Parathyroid adenoma (tissue), 2 donors: Measurements from ENCODE around the gene TSHZ2.

Experiments used
- H2AFZ ChIP-seq: fragments of 300-600 bp; sonication (generic); one replicate; pipeline ENCODE4 v1.7.0; 2017; ENCODE audit warnings: antibody characterized with exemption, mild to moderate bottlenecking
- H3K27ac ChIP-seq: fragments of 300-600 bp; sonication (generic); one replicate; pipeline ENCODE4 v1.7.0; 2017
- H3K27me3 ChIP-seq: fragments of 300-600 bp; sonication (generic); one replicate; pipeline ENCODE4 v1.7.0; 2017; ENCODE audit warnings: low read length; ENCODE audit not compliant: control insufficient read depth, insufficient read depth
- H3K36me3 ChIP-seq: fragments of 300-600 bp; sonication (generic); one replicate; pipeline ENCODE4 v1.7.0; 2017; ENCODE audit warnings: low read length; ENCODE audit not compliant: control insufficient read depth, insufficient read depth
- H3K4me1 ChIP-seq: fragments of 300-600 bp; sonication (generic); one replicate; pipeline ENCODE4 v1.7.0; 2017; ENCODE audit warnings: control low read depth
- H3K4me2 ChIP-seq: fragments of 300-600 bp; sonication (generic); one replicate; pipeline ENCODE4 v1.7.0; 2017; ENCODE audit warnings: low read length
- H3K4me3 ChIP-seq: fragments of 300-600 bp; sonication (generic); one replicate; pipeline ENCODE4 v1.7.0; 2017; ENCODE audit warnings: low read depth, low read length
- H3K79me2 ChIP-seq: fragments of 300-600 bp; sonication (generic); one replicate; pipeline ENCODE4 v1.7.0; 2017; ENCODE audit warnings: control low read depth
- H3K9ac ChIP-seq: fragments of 300-600 bp; sonication (generic); one replicate; pipeline ENCODE4 v1.7.0; 2017; ENCODE audit warnings: mild to moderate bottlenecking
- H3K9me3 ChIP-seq: fragments of 300-600 bp; sonication (generic); one replicate; pipeline ENCODE4 v1.7.0; 2017; ENCODE audit warnings: low read length; ENCODE audit not compliant: control insufficient read depth
- CTCF ChIP-seq: fragments of 300-600 bp; sonication (generic); IDR thresholded peaks from one replicate; pipeline ENCODE4 v1.7.0; 2017; ENCODE audit warnings: antibody characterized with exemption, mild to moderate bottlenecking
- donor health status: primary hyperparathyroidism.

Gene TSHZ2

DNA sequence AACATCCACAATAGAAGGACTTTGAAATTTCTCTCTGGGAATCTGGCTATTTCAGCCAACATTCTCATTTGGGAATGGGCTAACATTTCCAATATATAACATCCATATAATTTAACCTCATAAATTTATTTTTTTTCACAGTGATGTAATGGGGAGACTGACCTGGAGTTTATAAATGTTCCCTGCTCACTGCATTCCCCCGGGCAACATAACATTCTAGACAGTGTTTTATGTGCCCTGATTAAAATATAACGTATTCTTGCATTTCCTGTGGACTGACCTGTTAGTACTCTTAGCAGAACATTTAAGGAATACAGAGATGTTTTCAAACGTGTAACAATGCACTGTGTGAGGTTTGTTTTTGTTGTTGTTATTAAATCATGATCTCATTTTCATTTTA is 20.9 kb downstream of the TSHZ2 start:
- Histone ChIP-seq H3K9ac (no peak overlapping the region), H3K27me3 (no peaks in the 10 kb centered on the region)

GRCh38 chr20:52994184-52994970 is 22.2 kb downstream of the TSHZ2 start:
- TF ChIP-seq CTCF, result no peak
- H3K79me2 ChIP-seq, result no peaks in the 10 kb centered on the region
- H3K27me3 ChIP-seq, result no peaks in the 10 kb centered on the region
- no peaks in the 10 kb centered on the region for H3K4me1 ChIP-seq
- H3K9me3 ChIP-seq, result no peaks in the 10 kb centered on the region
- no peak overlapping the region for H3K4me3 ChIP-seq
- H3K9ac ChIP-seq, result no peak overlapping the region
- H3K4me2 ChIP-seq, result no peak overlapping the region
- no peak overlapping the region for H3K27ac ChIP-seq
- no peaks in the 10 kb centered on the region for H3K36me3 ChIP-seq
- no peak overlapping the region for H2AFZ ChIP-seq

More for the DNA sequence above, 20.9 kb downstream of the TSHZ2 start:
- Histone ChIP-seq H3K4me3 (no peak overlapping the region), H3K9me3 (no peaks in the 10 kb centered on the region), H3K4me2 (no peak overlapping the region), H3K4me1 (no peaks in the 10 kb centered on the region), H3K36me3 (no peaks in the 10 kb centered on the region), H2AFZ (no peak overlapping the region), H3K27ac (peak overlapping the region; percentile 13), H3K79me2 (no peaks in the 10 kb centered on the region)
- no peak for TF ChIP-seq CTCF

DNA sequence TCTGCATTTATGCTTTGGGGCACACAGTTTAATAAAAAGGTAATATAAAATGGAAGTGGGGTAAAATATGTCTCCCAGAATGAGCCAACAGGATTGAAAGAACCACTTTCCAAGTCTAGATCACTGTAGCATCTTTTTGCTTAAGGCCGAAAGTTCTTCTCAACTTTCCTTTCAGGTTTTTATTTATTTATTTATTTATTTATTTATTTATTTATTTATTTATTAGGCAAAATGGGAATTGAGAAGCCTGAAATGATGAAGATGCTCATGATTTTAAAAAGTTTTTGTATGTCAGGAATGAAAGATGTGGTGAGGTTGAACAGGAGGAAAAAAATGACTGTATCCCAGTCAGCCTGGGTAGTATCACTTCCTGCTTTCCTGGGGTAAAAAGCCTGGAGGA is 24.0 kb downstream of the TSHZ2 start:
- H3K79me2 ChIP-seq, result no peaks in the 10 kb centered on the region
- H3K27ac ChIP-seq, result no peak overlapping the region
- no peaks in the 10 kb centered on the region for H3K36me3 ChIP-seq
- no peak overlapping the region for H3K9ac ChIP-seq
- H3K4me3 ChIP-seq, result no peak overlapping the region
- H3K9me3 ChIP-seq, result no peaks in the 10 kb centered on the region
- no peaks in the 10 kb centered on the region for H3K27me3 ChIP-seq
- no peak overlapping the region for H2AFZ ChIP-seq
- no peak overlapping the region for H3K4me2 ChIP-seq
- H3K4me1 ChIP-seq, result no peaks in the 10 kb centered on the region
- no peak for TF ChIP-seq CTCF

GRCh38 chr20:52996658-52997057 is 24.5 kb downstream of the TSHZ2 start:
- H3K9me3 ChIP-seq, result no peaks in the 10 kb centered on the region
- H3K4me3 ChIP-seq, result no peak overlapping the region
- H3K79me2 ChIP-seq, result no peaks in the 10 kb centered on the region
- no peaks in the 10 kb centered on the region for H3K4me1 ChIP-seq
- no peaks in the 10 kb centered on the region for H3K27me3 ChIP-seq
- no peak overlapping the region for H3K4me2 ChIP-seq
- H3K36me3 ChIP-seq, result no peaks in the 10 kb centered on the region
- H2AFZ ChIP-seq, result no peak overlapping the region
- no peak for TF ChIP-seq CTCF
- no peak overlapping the region for H3K9ac ChIP-seq
- H3K27ac ChIP-seq, result no peak overlapping the region

DNA sequence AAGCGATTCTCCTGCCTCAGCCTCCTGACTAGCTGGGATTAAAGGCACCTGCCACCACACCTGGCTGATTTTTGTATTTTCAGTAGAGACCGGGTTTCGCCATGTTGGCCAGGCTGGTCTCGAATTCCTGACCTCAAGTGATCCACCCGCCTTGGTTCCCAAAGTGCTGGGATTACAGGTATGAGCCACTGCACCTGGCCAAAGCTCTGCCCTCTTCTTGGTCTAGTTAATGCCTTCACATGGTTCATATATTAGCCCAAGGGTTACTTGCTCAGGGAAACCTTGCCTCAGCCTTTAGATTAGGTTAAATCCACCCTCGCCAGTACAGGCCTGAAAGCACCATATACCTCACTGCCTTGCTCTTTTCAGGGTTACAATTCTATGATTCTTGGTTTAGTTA is 26.1 kb downstream of the TSHZ2 start:
- TF ChIP-seq CTCF, result no peak
- Histone ChIP-seq H3K4me3 (no peak overlapping the region), H3K9ac (no peak overlapping the region), H3K4me1 (no peaks in the 10 kb centered on the region), H3K27ac (no peak overlapping the region), H3K79me2 (no peaks in the 10 kb centered on the region), H2AFZ (no peak overlapping the region), H3K9me3 (no peaks in the 10 kb centered on the region), H3K36me3 (no peaks in the 10 kb centered on the region), H3K4me2 (no peak overlapping the region), H3K27me3 (no peaks in the 10 kb centered on the region)
